ENCODE measurements around the gene METTL16.

The METTL16 gene

DNA sequence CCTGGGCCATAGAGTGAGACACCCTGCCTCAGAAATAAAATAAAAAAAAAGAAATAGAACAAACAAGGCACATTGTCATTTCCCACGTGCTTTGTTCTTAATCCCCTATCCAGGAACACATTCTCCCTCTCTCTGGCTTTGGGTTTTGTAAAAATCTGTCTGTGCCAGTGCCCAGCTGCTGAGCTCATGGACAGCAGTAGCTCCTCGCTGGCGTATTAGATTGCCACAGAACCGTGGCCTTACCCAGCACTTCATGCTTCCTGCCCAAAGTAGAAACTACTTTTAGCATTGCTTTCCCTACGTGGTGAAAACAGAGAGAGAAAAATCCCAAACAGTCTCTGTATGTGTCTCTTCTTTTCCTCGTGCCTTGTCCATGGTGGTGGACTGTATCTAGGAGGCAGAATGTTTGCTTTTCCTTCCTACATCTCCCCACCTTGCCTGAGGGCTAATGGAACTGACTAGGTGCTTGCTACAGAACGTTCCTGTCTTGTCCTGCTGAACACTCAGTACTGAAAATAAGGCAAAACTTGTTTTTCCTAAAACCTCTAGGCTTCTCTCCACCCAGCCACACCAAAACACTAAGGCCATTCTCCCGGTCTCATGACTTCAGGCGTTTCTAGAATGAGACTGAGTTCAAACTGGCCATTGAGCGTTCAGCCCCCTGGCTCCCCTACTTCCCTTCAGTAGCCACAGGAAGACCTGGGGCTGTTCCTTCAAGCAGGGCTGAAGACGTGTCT, 137.0 kb downstream of the METTL16 start:
- no peak for ATAC-seq (ENCODE audit: low read depth)
- DNase-seq (ENCODE audit: low spot score in 2 of 2) = no peak
- peaks cover 11% of the 10 kb centered on the region for H3K36me3 Mint-ChIP-seq
- no peak overlapping the region for H3K4me3 Mint-ChIP-seq
- peak overlapping the region; percentile 53 for H3K27ac Mint-ChIP-seq
- H3K4me1 Mint-ChIP-seq = no peaks in the 10 kb centered on the region
- H3K27me3 Mint-ChIP-seq = no peaks in the 10 kb centered on the region
- no peaks in the 10 kb centered on the region for H3K9me3 Mint-ChIP-seq

DNA sequence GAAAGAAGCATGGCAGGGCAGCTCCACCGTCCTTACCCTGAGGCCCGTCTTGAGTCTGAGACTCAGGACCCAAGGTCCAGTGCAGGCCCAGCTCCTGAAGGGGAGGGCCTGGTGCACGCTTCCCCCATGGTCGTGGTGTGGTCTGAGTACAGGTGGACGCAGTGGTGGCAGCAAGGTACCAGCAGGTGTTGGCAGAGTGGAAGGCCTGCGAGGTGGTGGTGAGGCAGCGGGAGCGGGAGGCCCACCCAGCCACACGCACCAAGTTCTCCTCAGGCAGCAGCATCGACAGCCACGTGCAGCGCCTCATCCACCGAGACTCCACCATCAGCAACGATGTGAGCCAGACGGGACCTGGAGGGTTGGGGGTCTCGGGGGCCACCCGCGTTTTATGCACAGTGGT, 138.5 kb downstream of the METTL16 start:
- ATAC-seq (ENCODE audit: low read depth) = no peak
- Mint-ChIP-seq H3K27me3 (no peaks in the 10 kb centered on the region), H3K36me3 (peaks cover 11% of the 10 kb centered on the region), H3K27ac (no peak overlapping the region), H3K9me3 (no peaks in the 10 kb centered on the region), H3K4me3 (no peak overlapping the region), H3K4me1 (no peaks in the 10 kb centered on the region)
- no peak for DNase-seq (ENCODE audit: low spot score in 2 of 2)

DNA sequence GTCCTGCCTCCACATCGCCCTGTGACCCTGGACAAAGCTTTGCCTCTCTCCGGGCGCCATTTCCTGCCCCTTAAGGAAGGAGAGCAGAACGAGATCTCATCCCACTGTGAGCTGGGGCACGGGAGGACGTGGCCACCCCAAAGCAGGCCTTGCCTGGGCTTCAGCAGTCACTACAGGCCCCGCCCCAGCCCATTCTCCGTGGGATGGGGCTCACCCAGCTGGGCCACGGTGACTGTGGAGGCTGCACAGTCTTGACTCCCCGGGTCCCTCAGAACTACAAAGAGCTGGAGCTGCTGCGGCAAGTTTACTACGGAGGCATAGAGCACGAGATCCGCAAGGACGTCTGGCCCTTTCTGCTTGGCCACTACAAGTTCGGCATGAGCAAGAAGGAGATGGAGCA, 139.0 kb downstream of the METTL16 start:
- peaks cover 11% of the 10 kb centered on the region for H3K36me3 Mint-ChIP-seq
- H3K4me1 Mint-ChIP-seq = no peaks in the 10 kb centered on the region
- no peak for ATAC-seq (ENCODE audit: low read depth)
- no peak for DNase-seq (ENCODE audit: low spot score in 2 of 2)
- no peak overlapping the region for H3K27ac Mint-ChIP-seq
- no peaks in the 10 kb centered on the region for H3K27me3 Mint-ChIP-seq
- H3K9me3 Mint-ChIP-seq = no peaks in the 10 kb centered on the region
- H3K4me3 Mint-ChIP-seq = no peak overlapping the region

DNA sequence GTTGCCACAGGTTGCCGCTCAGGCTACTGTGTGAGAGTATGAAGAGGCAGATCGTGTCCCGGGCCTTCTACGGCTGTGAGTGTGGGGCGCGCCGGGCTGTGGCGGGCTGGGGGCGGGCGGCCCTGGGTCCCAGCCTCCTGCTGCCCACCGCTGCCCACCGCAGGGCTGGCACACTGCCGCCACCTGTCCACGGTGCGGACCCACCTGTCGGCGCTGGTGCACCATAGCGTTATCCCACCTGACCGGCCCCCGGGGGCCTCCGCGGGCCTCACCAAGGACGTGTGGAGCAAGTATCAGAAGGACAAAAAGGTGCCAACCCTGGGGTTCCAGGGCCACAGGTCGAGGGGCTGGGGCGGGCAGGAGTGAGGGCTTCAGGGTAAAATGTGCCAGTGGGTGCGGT, 139.5 kb downstream of the METTL16 start:
- H3K36me3 Mint-ChIP-seq = peaks cover 12% of the 10 kb centered on the region
- H3K27ac Mint-ChIP-seq = no peak overlapping the region

DNA sequence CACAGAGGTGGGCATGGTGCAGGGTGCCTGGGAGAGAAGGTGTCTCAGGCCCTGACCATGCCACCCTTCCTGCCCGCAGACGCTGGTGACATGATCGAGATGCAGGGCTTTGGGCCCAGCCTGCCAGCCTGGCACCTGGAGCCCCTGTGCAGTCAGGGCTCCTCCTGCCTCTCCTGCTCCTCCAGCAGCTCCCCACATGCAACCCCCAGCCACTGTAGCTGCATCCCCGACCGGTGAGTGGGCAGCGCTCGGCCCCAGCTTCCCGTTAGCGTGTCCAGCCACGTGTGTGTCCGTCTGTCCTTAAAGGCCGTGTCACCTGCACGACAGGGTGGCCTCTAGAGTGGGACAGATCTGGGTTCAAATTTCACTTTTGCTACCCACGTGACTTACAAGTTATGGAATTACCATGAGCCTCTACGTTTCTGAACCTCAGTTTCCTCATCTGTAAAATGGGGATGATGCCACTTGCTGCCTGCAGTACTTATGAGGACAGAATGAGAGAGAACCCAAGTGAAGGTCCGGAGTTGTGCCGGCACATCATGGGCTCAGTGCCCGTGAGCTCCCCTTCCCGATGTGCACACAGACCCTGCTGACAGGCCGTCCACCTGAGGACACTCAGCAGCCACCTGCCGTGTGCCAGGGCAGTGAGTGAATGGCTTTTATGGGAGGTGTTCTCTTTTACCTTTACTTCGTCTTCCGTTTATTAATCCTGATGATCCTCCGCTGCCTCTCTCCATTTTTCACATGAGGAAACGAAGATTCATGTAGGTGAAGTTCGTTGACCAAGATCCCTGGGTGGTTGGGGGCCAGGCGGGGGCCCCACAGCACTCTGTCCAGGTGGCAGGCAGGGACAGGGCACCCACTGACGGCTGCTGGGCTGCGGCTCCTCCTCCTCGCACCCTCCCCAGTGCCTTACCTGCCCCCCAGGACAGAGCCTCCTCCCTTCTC, 140.2 kb downstream of the METTL16 start:
- ATAC-seq (ENCODE audit: low read depth) = no peak
- Mint-ChIP-seq H3K27ac (peak overlapping the region; percentile 35), H3K36me3 (peaks cover 9% of the 10 kb centered on the region), H3K4me1 (no peaks in the 10 kb centered on the region), H3K27me3 (no peaks in the 10 kb centered on the region), H3K9me3 (no peaks in the 10 kb centered on the region), H3K4me3 (no peak overlapping the region)
- no peak for DNase-seq (ENCODE audit: low spot score in 2 of 2)

More for the DNA sequence above, 139.5 kb downstream of the METTL16 start:
- DNase-seq (ENCODE audit: low spot score in 2 of 2) (no peak), ATAC-seq (ENCODE audit: low read depth) (no peak)
- Mint-ChIP-seq H3K9me3 (no peaks in the 10 kb centered on the region), H3K27me3 (no peaks in the 10 kb centered on the region), H3K4me3 (no peak overlapping the region), H3K4me1 (no peaks in the 10 kb centered on the region)

GRCh38 chr17:2370211-2370589, 141.5 kb downstream of the METTL16 start:
- Mint-ChIP-seq H3K27ac (no peak overlapping the region), H3K4me1 (no peaks in the 10 kb centered on the region), H3K9me3 (no peaks in the 10 kb centered on the region), H3K27me3 (no peaks in the 10 kb centered on the region), H3K36me3 (peaks cover 12% of the 10 kb centered on the region), H3K4me3 (no peak overlapping the region)
- ATAC-seq (ENCODE audit: low read depth) = no peak
- DNase-seq (ENCODE audit: low spot score in 2 of 2) = no peak

DNA sequence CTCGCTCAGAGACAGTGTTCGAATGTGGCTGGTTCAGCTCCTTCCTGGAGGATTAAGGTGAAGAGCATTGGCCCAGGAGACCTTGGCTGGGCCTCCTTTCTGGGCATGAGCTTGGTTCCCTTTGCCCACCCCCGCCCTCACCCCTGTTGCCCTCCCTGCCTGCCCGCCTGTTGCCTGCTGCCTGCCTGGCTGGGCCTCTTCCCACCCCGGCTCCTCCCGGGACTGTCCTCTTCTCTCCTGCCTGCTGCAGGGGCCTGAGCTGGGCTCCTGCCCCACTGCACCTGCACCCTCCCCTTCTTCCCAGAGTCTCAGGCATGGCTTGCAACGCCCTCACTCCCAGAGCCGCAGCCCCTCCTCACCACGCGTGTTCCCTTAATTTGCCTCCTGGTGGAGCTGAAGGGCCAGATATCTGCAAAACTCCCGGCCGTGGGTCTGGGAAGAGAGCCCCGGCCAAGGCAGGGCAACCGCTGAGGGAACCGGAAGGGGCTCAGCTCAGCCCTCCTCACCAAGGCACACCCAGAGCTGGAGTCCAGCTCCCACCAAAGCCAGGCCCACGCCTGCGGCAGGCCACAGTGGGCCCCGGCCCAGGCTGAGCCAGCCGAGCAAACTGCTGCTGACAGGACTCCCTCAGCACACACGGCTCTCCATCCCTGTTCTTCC, 142.0 kb downstream of the METTL16 start:
- peaks cover 10% of the 10 kb centered on the region for H3K36me3 Mint-ChIP-seq
- H3K4me3 Mint-ChIP-seq = no peak overlapping the region
- H3K27me3 Mint-ChIP-seq = no peaks in the 10 kb centered on the region
- DNase-seq (ENCODE audit: low spot score in 2 of 2) (no peak), ATAC-seq (ENCODE audit: low read depth) (no peak)
- H3K9me3 Mint-ChIP-seq = no peaks in the 10 kb centered on the region
- H3K27ac Mint-ChIP-seq = no peak overlapping the region
- H3K4me1 Mint-ChIP-seq = no peaks in the 10 kb centered on the region

DNA sequence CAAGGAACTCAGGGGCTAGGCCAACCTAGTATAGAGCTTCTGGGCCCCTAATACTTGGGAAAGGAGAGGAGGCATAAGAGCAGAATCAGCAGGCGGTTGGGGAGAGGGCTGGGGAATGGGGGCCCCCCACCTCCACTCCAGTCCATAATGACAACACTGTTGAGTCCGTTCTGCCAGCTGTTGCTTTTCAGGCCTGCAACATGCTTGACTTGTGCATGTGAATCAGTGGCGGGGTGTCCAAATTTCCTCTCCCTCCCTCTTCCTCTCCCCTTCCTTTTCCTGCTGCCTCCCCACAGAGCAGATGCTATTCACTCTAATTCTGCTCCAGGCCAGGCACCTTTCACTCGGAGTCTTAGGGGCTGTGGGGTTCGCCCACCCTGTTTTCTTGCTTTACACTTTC, 142.6 kb downstream of the METTL16 start:
- H3K27ac Mint-ChIP-seq = no peak overlapping the region
- peaks cover 12% of the 10 kb centered on the region for H3K36me3 Mint-ChIP-seq
- no peaks in the 10 kb centered on the region for H3K9me3 Mint-ChIP-seq
- H3K4me3 Mint-ChIP-seq = no peak overlapping the region
- H3K4me1 Mint-ChIP-seq = no peaks in the 10 kb centered on the region
- ATAC-seq (ENCODE audit: low read depth) (no peak), DNase-seq (ENCODE audit: low spot score in 2 of 2) (no peak)
- H3K27me3 Mint-ChIP-seq = no peaks in the 10 kb centered on the region

DNA sequence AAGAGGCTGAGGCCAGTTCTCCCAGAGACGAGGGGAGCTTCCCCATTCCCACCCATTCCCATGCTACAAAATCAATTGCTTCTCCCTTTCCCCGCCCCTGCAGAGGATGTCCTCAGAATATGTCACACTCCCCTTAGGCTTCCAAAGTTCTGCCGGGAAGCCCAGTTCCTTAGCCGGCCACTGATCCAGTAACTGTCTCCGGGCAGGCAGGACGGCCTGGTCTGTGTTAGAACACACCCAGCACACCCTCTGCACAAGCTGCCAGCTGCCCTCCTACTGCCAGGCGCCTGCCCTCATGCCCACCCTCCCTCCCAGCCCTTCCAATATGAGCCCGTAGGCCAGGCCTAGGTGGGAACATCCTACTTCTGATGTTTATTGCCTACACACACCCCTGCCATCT, 143.3 kb downstream of the METTL16 start:
- no peaks in the 10 kb centered on the region for H3K9me3 Mint-ChIP-seq
- no peaks in the 10 kb centered on the region for H3K27me3 Mint-ChIP-seq
- no peaks in the 10 kb centered on the region for H3K4me1 Mint-ChIP-seq
- H3K36me3 Mint-ChIP-seq = peaks cover 14% of the 10 kb centered on the region
- H3K27ac Mint-ChIP-seq = no peak overlapping the region
- no peak for DNase-seq (ENCODE audit: low spot score in 2 of 2)
- H3K4me3 Mint-ChIP-seq = no peak overlapping the region
- no peak for ATAC-seq (ENCODE audit: low read depth)

GRCh38 chr17:2366747-2367494, 144.8 kb downstream of the METTL16 start:
- ATAC-seq (ENCODE audit: low read depth) (no peak), DNase-seq (ENCODE audit: low spot score in 2 of 2) (no peak)
- Mint-ChIP-seq H3K4me3 (no peak overlapping the region), H3K9me3 (no peaks in the 10 kb centered on the region), H3K27me3 (no peaks in the 10 kb centered on the region), H3K36me3 (peaks cover 21% of the 10 kb centered on the region), H3K4me1 (no peaks in the 10 kb centered on the region), H3K27ac (no peak overlapping the region)

Measured in memory B cell (primary cell).